NCI-H146 (cell line): ENCODE measurements around the gene ENTPD1.
"Not testable (repeated sequence)": the region's sequence is repeated elsewhere in the genome, so short reads cannot be mapped to it uniquely, and the experiment has no call there.

Experiments used
- DNase-seq: peaks from one replicate; lab custom pipeline; 2025; lab: John Stamatoyannopoulos, UW

ENTPD1 gene, protein sequence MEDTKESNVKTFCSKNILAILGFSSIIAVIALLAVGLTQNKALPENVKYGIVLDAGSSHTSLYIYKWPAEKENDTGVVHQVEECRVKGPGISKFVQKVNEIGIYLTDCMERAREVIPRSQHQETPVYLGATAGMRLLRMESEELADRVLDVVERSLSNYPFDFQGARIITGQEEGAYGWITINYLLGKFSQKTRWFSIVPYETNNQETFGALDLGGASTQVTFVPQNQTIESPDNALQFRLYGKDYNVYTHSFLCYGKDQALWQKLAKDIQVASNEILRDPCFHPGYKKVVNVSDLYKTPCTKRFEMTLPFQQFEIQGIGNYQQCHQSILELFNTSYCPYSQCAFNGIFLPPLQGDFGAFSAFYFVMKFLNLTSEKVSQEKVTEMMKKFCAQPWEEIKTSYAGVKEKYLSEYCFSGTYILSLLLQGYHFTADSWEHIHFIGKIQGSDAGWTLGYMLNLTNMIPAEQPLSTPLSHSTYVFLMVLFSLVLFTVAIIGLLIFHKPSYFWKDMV

DNA sequence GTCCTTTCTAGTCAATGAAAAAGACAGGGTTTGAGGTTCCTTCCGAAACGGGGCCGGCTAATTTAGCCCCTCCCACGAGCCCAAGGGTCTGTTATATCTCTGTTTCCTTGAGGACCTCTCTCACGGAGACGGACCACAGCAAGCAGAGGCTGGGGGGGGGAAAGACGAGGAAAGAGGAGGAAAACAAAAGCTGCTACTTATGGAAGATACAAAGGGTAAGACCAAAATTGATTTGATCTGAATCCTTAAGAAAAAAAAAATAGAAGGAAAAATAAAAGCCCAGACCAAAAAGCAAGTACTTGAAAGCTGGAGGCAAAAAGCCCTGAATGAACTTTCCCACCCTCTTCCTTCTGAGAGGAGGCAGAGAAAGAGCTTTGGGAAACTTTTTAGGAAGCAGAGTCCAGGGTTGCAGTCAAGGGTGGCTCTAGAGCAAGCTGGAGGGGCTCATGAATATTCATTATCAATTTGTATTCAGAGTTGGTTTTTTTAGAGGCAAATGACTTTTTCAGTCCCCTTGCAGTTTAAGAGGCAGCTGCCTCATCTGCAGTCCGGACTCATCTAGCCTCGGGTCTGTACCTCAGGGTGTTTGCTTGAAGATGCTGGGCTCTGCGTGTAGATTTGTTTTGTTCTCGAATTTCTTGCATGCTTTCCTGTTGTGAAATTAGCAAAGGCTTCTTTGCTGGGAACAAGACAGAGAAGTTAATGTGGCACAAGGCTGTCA lies at the start of gene ENTPD1:
Gene ENTPD1, plus strand, starts transcription at position 123 of the 721 bp plus-strand sequence. Its CDS starts 77 bp downstream, at position 200.
- DNase-seq: no peak

DNA sequence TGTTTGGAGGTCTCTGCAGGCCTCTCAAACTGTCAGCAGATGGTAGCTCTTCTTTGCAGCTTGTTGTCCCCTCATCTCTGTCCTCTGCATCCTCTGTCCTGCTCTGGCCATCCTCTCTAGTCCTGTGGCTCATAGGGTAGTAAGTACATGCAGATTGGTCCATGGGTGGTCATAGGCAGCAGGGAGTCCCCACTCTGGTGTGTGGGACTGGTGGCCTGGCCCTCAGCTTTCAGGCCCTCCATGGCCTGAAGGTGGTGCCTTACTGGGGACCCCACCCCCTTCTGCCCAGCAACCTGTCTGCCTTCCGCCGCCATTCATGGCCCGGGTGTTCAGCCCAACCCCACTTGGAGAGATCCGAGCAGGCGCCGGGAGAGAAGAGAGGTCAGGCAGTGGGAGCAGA lies 49.4 kb upstream of the ENTPD1 start:
- DNase-seq: no peak

DNA sequence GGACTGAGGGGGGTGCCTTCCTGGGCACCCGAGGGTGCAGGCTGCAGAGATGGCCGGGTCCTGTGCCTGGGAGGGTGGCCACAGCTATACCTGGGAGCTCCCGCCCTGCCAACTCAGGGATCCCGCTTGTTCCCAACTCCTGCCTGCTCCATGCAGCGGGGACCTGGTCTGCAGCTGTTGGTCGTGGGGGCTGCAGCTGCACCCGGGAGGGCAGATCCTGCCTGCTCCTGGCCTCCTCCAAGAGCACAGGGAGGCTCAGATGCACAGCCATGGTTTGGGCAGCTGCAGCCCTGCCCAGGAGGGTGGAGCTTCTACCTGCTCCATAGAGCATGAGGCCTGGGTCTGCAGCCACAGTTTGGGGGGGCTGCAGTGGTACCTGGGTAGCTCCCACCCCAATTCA lies 49.0 kb upstream of the ENTPD1 start:
- no peak for DNase-seq

DNA sequence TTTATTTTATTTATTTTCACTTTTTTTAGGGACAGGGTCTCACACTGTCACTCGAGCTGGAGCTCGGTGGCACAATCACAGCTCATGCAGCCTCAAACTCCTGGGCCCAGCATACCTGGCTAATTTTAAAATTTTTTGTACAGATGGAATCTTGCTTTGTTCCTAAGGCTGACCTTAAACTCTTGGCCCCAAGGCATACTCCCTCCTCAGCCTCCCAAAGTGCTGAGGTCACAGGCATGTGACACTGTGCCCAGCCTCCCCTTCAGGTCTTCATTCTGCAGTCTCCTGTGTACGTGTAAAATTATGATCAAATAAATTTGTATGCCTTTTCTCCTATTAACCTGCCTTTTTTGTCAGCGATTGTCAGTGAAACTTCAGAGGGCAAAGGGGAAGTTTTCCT lies 44.5 kb upstream of the ENTPD1 start:
- DNase-seq: no peak

DNA sequence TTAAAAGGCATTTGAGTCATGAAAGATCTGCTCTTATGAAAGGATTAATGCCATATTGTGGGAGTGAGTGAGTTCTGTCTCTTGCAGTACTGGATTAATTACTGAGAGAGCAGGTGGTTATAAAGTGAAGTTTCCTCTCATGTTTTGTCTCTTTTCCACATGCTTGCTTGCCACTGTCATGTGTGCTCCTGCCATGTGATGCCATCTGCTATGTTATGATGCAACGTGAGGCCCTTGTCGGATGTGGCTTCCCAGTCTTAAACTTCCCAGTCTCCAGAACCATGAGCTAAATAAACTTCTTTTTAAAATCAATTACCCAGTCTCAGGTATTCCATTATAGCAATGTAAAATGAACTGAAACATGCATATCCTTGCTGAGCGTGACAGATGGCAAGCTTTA lies 39.5 kb upstream of the ENTPD1 start:
- no peak for DNase-seq

DNA sequence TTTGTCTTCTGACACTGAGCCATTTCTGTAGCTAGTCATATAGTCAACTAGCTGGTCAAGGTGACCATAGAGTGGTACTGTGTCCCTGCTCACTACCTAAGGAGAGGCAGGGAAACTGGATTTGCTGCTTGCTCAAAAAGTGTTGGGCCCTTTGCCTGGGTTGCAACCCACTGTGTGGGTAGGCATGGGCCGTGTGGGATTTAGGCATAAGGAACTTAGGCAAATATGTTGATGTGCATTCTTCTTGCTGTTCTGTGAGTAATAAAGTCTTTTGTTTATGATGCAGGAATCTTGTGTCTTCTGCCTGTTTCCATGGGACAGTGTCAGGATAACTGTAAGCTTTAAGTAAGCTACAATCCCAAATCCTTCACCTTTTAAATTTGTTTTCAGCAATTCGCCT lies 39.1 kb upstream of the ENTPD1 start:
- DNase-seq: no peak

DNA sequence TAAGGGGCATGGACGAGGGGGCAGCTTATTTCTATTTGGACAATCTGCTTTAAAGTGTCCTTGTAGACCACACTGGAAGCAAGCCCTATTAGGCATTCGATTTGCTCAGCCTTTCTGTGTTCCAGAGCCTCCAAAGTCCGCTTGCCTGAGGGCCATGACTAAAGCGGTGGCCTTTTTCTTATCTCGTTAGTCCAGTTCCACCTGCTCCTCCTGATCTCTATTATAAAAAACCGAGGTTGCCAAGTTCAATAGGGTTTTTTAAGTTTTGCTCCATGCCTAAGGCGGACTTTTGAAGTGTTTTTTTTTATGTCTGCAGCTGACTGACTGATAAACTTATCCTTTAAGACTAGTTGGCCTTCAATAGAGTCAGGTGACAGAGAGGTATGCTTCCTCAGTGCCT lies 35.2 kb upstream of the ENTPD1 start:
- not testable (repeated sequence) for DNase-seq

DNA sequence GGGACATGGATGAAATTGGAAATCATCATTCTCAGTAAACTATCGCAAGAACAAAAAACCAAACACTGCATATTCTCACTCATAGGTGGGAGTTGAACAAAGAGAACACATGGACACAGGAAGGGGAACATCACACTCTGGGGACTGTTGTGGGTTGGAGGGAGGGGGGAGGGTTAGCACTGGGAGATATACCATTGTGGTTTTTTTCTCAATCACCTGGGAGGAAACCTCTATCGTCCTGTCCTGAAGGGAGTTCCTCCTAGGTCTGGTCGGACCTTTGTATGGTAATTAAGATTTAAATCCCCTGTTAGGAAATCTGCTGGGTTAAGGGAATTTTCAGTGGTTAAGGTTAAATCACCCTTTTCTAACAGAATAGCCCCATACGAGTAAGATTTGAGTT lies 33.5 kb upstream of the ENTPD1 start:
- DNase-seq: not testable (repeated sequence)

DNA sequence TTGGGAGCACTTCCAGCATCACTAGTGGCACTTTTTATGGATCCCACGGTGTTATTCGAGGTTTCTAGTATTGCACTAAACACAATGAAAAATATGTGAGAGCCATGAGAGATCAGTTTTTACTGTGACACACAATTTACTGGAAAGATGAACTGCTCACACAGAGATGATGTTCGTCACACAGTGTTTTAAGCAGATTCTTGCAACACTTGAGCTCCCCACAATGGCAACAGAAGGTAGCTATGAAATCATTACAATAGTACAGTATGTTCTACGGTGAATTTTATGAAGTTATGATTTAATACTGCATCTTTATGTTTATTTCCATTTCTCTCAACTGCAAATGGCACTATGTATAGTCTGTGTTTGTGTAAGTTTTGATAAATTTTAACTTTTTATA lies 27.4 kb upstream of the ENTPD1 start:
- no peak for DNase-seq

DNA sequence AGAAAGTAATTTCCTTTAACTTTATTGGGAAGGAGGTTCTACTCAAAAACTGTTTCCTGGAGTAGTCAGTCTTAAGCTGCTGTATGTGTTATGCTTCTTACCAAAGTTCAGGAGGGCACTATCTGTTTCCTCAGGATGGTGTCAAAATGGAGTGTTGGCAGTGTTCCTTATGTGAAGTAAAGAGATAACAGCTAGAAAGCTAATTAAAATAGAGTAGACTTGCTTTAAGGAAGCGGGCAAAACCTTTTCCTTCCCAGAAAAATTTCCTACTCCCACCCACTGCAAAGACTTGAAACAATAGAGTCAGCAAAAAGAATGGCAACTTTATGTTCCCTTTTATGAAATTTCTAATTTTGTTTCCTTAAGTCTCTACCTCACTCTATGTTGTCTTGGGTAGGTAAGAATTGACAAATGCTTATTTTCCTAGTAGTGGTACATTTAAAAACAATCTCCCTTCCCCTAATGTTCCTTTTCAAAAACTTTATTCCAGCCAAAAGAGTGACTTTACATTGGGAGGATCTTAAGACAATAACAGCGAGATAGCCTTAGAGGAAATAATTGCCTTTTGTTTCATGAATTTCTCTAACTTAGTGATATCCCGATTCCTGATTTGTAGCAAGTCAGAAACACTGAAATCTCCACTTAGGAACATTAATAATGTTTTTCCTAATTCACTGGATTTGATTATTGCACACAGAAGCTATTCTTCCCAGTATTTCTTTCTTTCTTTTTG lies 26.5 kb upstream of the ENTPD1 start:
- DNase-seq: no peak

DNA sequence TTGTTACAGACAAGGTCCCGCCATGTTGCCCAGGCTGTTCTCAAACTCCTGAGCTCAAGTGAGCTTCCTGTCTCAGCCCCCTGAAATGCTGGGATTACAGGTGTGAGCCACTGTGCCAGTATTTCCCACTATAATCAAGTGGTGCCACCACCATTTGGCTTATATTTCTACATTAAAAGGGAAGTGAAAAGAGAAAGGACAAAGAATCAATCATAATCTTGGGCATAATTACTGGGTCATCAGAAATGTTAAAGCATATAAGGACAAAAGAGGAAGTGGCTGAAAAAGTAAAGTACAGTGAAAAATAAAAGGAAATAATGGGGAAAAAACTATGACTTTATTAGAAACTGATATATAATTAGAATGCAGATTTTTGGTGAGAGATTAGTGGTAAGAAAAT lies 25.7 kb upstream of the ENTPD1 start:
- DNase-seq: no peak

DNA sequence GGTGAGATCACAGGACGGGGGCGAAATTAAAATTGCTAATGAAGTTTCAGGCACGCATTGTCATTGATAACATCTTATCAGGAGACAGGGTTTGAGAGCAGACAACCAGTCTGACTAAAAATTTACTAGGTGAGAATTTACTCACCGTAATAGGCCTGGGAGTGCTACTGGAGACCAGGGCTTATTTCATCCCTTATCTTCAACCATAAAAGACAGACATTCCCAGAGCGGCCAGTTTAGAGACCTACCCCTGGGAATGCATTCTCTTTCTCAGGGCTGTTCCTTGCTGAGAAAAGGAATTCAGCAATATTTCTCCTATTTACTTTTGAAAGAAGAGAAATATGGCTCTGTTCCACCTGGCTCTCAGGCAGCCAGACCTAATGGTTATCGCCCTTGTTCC lies 23.1 kb upstream of the ENTPD1 start:
- not testable (repeated sequence) for DNase-seq

DNA sequence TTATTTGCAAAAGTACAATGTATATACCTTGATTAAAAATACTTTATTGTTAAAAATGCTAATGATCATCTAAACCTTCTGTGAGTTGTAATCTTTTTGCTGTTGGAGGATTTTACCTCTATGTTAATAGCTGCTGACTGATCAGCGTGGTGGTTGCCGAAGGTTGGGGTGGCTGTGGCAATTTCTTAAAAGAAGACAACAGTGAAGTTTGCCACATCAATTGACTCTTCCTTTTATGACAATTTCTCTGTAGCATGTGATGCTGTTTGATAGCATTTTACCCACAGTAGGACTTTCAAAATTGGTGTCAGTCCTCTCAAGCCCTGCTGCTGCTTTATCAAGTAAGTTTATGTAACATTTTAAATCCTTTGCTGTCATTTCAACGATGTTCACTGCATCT lies 16.9 kb upstream of the ENTPD1 start:
- no peak for DNase-seq

DNA sequence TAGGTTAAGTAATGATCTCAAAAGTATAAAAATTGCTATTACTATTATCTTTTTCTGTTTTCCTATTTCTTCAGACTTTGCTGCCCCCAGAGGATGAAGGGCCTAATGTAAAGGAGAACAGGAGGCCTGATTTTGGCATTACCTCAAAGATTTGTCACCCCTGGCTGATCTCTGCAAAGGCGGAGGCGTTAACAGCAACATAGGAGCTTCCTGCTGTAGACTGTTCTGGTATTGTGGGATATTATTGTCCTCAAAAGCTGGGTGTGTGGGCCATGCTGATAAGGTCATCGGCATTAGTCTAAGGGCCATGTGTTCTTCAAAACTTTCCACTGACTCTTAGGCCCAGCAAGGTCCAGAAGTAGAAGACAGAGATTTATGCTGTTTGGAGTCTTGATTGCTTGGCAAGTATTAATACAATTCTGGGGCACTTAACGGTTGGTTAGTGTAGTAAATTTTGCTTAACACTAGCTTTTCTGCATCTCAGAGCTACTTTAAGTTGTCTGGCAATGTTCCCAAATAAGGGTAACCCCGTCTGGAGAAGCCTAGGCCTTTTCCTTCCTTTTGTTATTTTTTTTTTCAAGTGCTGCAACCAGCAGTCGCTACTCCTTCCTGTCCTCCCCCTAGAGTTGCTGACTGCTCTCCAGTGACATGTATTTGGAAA lies 14.0 kb upstream of the ENTPD1 start:
- no peak for DNase-seq

DNA sequence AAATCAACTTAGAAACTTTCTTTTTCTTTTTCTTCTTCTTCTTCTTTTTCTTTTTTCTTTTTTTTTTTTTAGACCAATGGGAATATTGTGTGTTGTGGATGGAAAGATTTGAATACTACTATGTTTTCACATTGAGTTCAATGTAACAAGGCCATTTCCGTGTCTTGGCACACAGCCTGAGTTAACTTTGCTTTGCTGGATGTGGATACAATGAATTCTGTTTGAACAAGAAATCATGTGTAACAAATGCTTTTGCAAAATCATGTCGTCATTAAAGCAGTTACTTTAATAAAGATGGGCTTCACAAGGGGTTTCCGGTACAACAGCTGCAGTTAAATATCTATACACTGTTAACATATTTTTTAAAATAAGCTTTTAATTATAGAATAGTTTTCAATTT lies 13.5 kb upstream of the ENTPD1 start:
- peak; percentile 20 for DNase-seq

DNA sequence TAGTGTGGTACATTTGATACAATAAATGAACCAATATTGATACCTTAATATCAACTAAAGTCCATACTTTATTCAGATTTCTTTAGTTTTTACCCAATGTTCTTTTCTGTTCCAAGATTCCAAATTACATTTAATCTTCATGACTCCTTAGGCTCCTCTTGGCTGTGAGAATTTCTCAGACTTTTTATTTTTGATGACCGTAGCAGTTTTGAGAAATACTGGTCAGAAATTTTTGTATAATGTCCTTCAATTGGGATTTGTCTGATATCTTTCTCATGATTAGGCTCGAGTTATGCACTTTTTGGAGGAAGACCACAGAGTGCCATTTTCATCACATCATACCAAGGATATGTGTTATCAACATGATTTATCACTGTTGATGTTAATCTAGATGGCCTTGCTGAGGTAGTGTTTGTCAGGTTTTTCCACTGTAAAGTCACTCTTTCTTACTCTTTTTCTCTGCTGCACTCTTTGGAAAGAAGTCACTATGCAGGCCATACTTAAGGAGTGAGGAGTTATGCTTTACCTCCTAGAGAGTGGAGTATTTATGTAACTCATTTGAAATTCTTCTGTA lies 12.9 kb upstream of the ENTPD1 start:
- no peak for DNase-seq

DNA sequence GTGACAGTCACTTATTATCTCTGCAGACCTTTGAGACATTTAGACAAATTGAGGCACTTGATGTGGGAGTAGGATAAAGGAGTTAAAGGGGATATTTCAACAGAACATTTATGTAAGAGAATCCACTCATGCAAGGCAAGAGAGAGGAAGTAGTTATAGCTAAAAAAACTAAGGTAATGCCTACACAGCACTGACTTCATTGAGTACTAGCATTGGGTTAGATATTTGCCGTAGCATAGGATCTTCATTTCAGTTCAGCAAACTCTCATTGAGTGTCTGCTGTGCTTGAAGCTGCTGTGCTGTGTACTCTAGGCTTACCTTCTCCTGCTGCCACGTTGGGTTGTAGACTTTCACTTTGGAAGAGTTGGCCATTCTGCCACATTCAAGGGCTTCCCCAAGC lies 10.5 kb upstream of the ENTPD1 start:
- no peak for DNase-seq

DNA sequence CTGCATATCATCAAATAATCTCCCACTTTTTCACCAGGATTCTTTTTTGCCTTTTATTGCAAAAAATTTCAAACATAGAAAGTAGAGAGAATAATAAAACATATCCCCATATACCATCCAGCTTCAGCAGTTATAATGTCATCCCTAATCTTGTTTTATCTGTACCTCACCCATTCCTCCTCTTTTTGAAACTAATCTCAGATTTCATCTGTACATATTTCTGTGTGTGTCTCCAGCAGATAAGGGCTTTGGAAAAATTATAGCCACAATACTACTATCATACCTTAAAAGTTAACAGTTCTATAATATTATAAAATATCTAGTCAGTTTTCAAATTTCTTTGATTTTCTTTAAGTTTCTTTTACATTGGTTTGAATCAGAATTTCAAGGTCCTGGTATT lies 7.6 kb upstream of the ENTPD1 start:
- no peak for DNase-seq

DNA sequence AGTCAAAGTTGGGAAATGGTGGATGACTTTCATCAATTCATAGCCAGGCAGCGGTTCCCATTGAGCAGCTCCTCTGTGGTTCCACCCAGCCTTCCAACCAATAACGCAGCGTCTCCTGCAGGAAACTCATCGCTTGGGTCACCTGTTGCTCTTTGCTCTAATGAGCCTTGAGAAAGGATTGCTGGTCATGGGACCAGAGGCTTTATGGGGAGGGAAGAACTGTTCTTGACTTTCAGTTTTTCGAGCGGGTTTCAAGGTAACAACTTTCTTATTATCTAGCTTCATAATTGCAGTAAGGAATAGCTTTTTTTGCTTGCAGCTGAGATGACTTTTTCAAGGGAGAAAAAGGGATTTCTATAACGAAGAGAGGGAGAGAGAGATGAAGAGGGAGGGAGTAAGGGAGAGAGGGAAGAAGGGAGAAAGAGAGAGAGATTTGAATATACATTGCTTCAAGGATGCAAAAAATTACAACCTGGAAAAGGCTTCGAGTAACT lies 405 bp upstream of the ENTPD1 start:
- peak; percentile 0 for DNase-seq

DNA sequence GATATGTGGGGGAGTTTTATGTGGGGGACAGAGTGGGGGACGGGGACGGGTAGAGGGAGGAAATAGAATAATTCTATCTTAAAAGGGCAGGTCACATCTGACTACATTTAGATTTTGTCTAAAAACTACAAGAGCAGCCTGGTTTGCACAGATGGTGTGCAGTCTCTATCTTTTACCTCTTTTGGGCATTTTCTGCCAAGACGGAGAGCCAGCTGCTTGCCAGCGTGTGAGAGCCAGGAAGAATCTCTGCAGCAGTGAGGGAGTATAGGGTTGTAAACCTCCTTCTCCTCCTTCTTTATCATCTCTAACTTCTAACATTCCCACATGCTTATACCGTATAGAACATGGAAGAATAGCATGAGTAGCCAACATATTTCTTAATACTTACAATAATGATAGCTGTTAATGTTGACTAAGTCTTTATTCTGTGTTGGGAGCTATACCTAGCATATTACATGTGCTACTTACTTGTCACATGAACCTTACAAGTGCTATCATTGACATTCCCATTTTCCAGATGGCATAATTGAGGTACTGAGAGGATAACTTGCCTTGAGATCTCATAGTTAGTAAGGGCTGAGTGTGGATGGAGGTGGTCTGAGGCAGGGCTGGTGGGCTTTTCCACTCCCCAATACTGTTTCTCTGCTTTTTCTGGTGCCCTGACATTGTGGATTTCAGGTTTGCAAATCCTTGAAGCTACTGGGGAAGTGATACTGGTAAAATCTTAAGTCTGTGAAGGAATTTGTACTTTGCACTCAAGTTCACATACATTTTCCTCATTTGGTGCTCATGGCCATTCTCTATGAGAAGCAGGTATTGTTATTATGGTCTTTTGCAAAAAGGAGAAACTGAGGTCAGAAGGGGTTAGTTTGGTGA lies 1.1 kb downstream of the ENTPD1 start:
- DNase-seq: no peak
